HG03097 (cell line): ENCODE measurements around the gene EYA2.

Experiments
- ATAC-seq: cut with Tn5 transposase; IDR thresholded peaks from one replicate; pipeline ENCODE4 v1.9.1; 2021; ENCODE audit not compliant: unreplicated experiment, low FRiP score

The EYA2 gene

DNA sequence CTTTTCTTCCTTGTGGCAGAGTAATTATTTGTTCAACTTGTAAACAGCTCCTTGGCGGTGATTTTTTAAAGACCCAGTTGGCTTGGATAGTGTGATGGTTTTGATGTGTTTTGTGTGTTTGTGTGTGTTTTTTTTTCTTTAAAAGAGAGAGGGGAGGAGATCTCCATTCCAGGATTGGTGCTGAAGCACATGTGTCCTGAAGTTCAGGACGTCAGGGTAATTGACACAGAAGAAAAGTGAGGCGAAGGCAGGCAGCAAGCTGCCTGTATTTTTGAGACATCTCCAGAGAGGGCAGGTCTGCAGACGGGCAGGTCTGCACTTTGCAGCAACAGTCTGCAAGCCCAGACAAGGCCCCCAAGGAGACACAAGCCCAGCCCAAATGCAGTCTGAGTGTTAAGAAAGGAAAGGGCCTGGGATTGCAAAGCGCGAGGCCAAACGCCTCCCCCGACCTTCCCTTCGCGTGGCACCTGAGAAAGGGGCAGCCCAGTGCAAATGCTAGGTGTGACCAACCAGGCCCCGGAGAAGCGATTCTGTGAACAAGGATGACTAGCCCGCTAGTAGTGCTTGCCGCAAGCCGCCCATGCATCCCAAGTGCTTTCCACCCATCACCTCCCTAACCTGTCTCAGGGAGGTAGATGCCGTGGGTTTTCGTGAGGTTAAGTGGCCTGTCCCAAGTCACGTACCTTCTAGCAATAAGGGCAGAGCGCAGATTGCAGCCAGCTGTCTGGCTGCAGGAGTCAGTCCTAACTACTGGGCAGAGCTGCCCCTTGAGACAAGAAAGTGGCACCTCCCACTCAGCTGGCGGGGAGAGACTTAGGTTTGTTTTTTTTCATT lies 231.3 kb downstream of the EYA2 start:
- no peak for ATAC-seq

GRCh38 chr20:47126709-47127108 lies 232.1 kb downstream of the EYA2 start:
- no peak for ATAC-seq

GRCh38 chr20:47127546-47127945 lies 232.9 kb downstream of the EYA2 start:
- ATAC-seq: no peak

GRCh38 chr20:47127999-47128398 lies 233.4 kb downstream of the EYA2 start:
- ATAC-seq: no peak

GRCh38 chr20:47129306-47129705 lies 234.7 kb downstream of the EYA2 start:
- no peak for ATAC-seq

DNA sequence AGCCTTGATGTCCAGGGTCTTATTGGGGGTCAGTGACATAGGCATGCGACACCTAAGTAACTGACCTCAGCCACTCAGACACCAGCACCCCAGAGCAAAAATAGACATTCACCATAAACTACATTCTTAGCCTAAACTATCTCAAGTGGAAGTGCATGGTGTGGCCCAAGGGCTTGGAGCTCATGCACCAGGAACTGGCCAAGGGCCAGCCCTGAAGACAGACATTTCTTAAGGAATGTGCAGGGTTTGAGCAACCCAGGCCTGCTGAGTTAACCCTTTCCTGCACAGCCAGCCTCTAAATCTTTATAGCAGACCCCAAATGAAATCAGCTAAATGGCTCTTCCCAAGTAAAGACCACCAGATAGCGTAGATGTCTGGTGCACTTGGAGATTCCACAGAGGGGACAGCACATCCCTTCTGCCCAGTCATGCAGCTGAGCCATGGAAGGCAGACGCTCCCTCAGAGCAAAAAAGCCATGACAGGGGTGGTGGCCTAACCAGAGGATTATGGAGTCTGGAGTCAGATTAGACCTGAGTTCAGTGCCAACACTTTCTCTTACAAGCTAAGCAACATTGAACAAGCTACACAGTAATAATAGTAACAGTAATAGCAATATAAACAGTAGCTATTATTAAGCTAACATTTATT lies 239.3 kb downstream of the EYA2 start:
- ATAC-seq: no peak

- ATAC-seq: no peak
Measured at GRCh38 chr20:47136782-47137181, 242.1 kb downstream of the EYA2 start.

- no peak for ATAC-seq
Measured at GRCh38 chr20:47137231-47137870, 242.7 kb downstream of the EYA2 start.

- no peak for ATAC-seq
Measured at GRCh38 chr20:47139934-47140535, 245.4 kb downstream of the EYA2 start.

DNA sequence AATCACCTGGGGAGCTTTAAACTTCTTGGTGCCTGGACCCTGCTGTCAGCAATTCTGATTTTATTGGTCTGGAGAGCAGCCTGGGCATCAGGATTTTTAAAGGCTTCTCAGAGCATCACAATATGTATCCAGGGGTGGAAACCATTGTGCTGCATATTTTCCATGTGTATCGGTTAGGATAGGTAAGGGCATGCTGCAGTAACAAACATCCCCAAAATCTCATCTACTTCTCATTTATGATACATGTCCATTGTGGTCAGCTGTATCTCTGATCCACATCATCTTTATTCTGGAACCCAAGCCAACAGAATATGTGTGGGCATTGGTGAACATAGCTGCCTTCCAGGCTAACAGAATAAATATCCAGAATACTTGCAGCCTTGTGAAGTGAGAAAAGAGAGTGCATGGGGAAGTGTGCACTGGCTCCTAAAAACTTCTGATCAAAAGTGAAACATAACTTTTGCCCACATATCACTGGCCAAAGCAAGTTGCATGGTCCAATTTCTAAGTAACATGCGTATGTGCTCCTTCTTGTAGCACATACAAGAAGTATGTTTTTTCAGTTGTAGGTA lies 246.8 kb downstream of the EYA2 start:
- ATAC-seq: no peak

DNA sequence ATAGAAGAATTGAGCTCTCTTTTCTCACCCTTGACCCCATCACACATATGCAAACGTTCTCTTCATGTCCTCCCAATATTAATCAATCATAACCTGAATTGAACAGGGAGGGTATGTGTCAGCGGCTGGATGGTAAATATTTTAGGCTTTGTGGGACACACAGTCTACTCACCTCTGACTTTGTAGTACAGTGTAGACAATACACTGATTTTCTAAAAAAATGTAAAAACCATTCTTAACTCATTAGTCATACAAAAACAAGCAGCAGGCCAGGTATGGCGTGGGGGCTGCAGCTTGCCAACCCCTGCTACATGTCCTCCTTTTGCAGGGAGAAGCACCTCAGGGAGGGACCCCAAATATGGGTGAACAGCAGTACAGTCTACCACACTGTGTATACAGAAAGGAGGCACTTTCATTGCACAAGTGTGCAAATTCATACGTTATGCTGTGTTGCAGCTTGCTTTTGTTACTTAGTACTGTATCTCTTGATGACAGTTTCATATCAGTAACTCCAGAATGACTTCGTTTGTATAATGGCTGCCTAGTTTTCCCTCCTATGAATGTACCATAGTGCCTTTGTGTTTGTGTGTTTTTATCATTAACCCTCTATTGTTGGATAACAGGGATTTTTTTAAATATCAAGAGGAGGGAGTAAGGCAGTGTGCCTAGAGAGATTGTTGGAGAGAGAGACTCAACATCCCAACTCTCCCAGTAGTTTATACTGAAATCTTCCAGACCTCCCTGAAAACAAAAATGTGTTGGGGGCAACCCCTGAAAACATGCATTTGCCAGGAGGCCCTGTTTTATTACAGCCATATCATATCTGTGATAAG lies 247.5 kb downstream of the EYA2 start:
- ATAC-seq: no peak

DNA sequence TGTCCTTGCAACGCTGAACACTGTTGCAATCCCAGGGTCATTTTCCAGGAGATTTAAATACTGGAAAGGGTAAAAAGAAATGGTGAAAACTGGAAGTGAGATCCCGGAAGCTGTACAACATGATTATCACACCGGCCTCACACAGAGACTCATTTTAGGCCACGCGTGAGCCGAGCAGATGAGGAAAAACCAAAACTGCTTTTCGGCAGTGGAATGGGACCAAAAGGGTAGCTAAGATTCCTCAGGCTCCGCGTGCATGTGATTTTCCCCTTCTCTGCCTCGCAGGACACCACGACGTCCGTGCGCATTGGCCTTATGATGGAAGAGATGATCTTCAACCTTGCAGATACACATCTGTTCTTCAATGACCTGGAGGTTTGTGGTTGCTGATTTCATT lies 248.1 kb downstream of the EYA2 start:
- ATAC-seq: no peak

- ATAC-seq: no peak
Measured at GRCh38 chr20:47143657-47144056, 249.0 kb downstream of the EYA2 start.

- ATAC-seq: no peak
Measured at GRCh38 chr20:47144463-47144862, 249.8 kb downstream of the EYA2 start.

GRCh38 chr20:47146686-47147085 lies 252.0 kb downstream of the EYA2 start:
- ATAC-seq: no peak

DNA sequence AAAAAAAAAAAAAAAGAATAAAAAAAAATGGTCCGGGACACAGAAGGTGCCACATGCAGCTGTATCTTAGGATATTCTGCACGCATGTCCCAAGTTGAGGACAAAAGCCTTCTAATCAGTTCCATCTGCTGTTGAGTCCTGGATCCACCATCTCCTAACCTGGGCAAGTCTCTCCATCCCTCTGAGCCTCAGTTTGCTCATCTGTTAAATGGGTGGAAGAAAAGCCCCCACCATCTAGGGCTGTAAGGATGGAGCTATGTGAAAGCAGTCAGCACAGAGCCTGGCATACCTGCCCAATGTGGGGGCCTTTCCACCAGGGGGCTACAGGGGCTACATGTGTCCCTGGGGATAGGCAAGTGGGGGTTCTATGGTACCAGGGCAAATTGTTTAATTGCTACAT lies 253.4 kb downstream of the EYA2 start:
- ATAC-seq: no peak

GRCh38 chr20:47149939-47150338 lies 255.3 kb downstream of the EYA2 start:
- no peak for ATAC-seq

DNA sequence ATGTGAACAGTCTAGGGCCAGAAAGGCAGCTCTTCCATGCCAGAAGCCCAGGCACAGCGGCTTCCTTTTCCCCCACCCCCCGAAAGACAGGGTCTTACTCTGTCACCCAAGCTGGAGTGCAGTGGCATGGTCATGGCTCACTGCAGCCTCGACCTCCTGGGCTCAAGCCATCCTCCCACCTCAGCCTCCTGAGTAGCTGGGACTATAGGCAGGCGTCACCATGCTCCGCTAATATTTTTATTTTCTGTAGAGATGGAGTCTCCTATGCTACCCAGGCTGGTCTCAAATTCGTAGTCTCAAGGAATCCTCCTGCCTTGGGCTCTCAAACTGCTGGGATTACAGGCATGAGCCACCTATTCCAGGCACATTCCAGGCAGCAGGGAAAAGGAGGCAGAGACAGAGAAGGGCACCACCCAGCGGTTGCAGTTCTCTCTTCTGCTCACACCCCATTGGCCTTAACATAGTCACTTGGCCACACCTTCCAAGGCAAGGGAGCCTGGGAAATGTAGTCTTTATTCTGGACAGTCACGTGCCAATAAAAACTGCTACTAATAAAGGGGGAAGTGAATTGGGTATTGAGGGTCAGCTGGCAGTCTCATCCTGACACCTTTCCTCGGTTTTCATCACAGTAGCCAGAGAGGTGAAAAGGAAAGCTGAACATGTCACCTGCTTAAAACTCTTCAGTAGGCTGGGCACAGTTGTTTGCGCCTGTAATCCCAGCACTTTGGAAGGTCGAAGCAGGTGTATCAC lies 255.9 kb downstream of the EYA2 start:
- ATAC-seq: no peak

DNA sequence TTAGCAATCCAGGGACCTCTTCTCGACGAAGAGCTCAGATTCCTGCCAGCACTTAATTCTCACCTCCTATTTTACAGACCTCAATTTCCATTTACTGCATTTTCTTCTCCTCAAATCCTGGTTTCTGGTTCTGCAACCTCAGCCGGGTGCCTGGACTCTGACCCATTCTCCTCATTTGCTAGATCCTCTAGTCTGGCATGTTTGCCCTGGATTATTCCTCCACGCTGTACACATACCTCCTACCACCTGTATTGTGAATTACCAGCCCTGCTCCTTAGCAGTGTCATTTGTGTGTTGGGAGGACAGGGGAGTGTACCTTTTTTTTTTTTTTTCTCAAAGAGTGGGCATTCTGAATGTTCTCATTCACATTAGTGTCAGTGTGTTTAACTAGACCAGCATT lies 257.4 kb downstream of the EYA2 start:
- ATAC-seq: no peak
